Measurements from ENCODE around the gene VSX2. TPM values are rescaled to one million over a fixed set of nuclear protein-coding genes. Genes with fewer than 3 reads are reported as not detected.

Gene VSX2
- total RNA-seq, 1 donor from 2014 or later, result 0.12 TPM

- TF ChIP-seq, protein P1, sequence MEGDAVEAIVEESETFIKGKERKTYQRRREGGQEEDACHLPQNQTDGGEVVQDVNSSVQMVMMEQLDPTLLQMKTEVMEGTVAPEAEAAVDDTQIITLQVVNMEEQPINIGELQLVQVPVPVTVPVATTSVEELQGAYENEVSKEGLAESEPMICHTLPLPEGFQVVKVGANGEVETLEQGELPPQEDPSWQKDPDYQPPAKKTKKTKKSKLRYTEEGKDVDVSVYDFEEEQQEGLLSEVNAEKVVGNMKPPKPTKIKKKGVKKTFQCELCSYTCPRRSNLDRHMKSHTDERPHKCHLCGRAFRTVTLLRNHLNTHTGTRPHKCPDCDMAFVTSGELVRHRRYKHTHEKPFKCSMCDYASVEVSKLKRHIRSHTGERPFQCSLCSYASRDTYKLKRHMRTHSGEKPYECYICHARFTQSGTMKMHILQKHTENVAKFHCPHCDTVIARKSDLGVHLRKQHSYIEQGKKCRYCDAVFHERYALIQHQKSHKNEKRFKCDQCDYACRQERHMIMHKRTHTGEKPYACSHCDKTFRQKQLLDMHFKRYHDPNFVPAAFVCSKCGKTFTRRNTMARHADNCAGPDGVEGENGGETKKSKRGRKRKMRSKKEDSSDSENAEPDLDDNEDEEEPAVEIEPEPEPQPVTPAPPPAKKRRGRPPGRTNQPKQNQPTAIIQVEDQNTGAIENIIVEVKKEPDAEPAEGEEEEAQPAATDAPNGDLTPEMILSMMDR (conservative IDR thresholded peaks at IDR 0.05), result no peak
- no peak for DNase-seq (ENCODE audit: extremely low spot score, unreplicated experiment)
- Mint-ChIP-seq H3K27ac (no peak overlapping the region), H3K36me3 (no peaks in the 10 kb centered on the region), H3K9me3 (no peaks in the 10 kb centered on the region), H3K4me1 (ENCODE audit: unreplicated experiment) (peaks cover 5% of the 10 kb centered on the region), H3K27me3 (peaks cover 37% of the 10 kb centered on the region), H3K4me3 (no peak overlapping the region)
Observed at GRCh38 chr14:74211945-74212580, 27.2 kb upstream of the VSX2 start.

DNA sequence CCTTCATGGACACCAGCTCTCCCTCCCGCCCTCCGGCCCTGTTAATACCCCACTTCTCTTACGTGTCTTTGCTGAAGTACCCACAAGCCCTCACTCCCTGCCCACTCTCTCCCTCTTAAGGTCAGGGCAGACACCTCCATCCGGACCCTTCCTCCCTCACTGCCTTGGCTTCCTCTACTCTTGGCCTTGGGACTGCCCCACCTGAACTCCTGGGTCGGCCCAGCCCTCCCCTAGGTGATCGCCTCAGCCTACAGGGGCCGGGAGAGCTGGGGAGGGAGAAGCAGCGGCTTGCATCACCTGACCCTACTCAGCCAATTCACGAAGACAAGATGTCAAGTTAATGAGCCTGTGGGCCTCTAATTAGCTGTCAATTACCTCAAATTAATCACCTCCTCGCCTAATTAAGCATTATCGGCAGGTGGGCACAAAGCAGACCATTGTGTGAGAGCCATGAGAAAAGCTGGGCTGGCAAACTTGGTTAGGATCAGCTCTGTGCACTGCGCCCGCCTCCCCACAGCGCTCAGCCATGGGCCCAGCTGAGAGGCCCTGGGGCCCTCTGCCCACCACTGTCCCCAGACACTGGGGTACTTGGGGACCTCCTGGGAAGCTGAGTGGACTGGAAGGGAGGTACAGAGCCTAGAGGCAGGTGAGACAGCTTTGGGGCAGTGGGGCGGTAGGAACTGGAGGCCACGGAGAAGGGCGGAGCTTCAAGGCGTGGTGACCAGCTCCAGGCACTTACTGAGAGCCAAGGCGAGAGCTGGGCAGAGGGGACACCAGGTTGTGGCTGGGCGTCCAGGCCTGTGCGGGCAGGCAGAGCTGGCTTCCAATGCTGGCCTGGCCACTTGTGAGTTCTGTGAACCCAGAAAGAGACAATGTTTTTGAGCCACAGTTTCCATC lies 25.1 kb upstream of the VSX2 start:
- no peak for DNase-seq (ENCODE audit: extremely low spot score, unreplicated experiment)
- H3K4me3 Mint-ChIP-seq, result no peak overlapping the region
- TF ChIP-seq, protein P1 (conservative IDR thresholded peaks at IDR 0.05), result no peak
- H3K9me3 Mint-ChIP-seq, result no peaks in the 10 kb centered on the region
- no peaks in the 10 kb centered on the region for H3K4me1 Mint-ChIP-seq (ENCODE audit: unreplicated experiment)
- no peaks in the 10 kb centered on the region for H3K36me3 Mint-ChIP-seq
- peaks cover 48% of the 10 kb centered on the region for H3K27me3 Mint-ChIP-seq
- no peak overlapping the region for H3K27ac Mint-ChIP-seq

DNA sequence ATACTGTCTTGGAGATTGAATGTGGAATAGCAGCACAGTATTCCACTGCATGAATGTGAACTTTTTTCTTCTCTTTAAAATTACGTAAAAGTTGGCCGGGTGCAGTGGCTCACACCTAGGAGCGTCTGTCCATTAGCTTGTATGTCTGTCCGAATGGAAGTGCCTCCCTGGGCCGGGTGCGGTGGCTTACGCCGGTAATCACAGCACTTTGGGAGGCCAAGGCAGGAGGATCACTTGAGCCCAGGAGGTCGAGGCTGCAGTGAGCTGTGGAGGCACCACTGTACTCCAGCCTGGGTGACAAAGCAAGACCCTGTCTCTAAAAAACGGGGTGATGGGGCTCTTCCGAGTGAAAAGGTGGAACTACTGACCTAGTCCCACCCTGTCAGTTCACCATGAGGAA lies 22.6 kb upstream of the VSX2 start:
- Mint-ChIP-seq H3K36me3 (no peaks in the 10 kb centered on the region), H3K9me3 (no peaks in the 10 kb centered on the region), H3K27ac (no peak overlapping the region), H3K4me3 (no peak overlapping the region), H3K27me3 (peaks cover 60% of the 10 kb centered on the region), H3K4me1 (ENCODE audit: unreplicated experiment) (no peaks in the 10 kb centered on the region)
- no peak for DNase-seq (ENCODE audit: extremely low spot score, unreplicated experiment)
- TF ChIP-seq, protein P1 (conservative IDR thresholded peaks at IDR 0.05), result no peak

GRCh38 chr14:74217672-74218448 lies 21.4 kb upstream of the VSX2 start:
- DNase-seq (ENCODE audit: extremely low spot score, unreplicated experiment), result peak; percentile 87
- TF ChIP-seq, protein P1 (conservative IDR thresholded peaks at IDR 0.05), result peak; percentile 98
- Mint-ChIP-seq H3K9me3 (no peaks in the 10 kb centered on the region), H3K27ac (no peak overlapping the region), H3K4me3 (no peak overlapping the region), H3K36me3 (no peaks in the 10 kb centered on the region), H3K27me3 (peaks cover 63% of the 10 kb centered on the region), H3K4me1 (ENCODE audit: unreplicated experiment) (peaks cover 4% of the 10 kb centered on the region)

- no peak for DNase-seq (ENCODE audit: extremely low spot score, unreplicated experiment)
- Mint-ChIP-seq H3K9me3 (no peaks in the 10 kb centered on the region), H3K4me1 (ENCODE audit: unreplicated experiment) (peaks cover 4% of the 10 kb centered on the region), H3K27me3 (peaks cover 58% of the 10 kb centered on the region), H3K36me3 (no peaks in the 10 kb centered on the region), H3K4me3 (no peak overlapping the region), H3K27ac (no peak overlapping the region)
- TF ChIP-seq, protein P1 (conservative IDR thresholded peaks at IDR 0.05), result no peak
Observed at GRCh38 chr14:74218462-74218861, 20.8 kb upstream of the VSX2 start.
